Measurements from ENCODE around the gene ZNF808. TPM values are rescaled to one million over a fixed set of nuclear protein-coding genes. Genes with fewer than 3 reads are reported as not detected.
"Not testable (repeated sequence)": the region's sequence is repeated elsewhere in the genome, so short reads cannot be mapped to it uniquely, and the experiment has no call there.

Gene ZNF808
- total RNA-seq, 1 experiment from 2014 or later = 19.8 TPM

- no TSS peak for BruUV-seq (replicated peaks)
- Histone ChIP-seq H3K27me3 (replicated peaks; ENCODE audit: control insufficient read depth, insufficient read depth, low read length) (no peaks in the 10 kb centered on the region), H3K4me1 (no peaks in the 10 kb centered on the region), H3K4me3 (ENCODE audit: low read depth, low read length) (no peak overlapping the region), H3K9me3 (no peaks in the 10 kb centered on the region; the same call in 1 of the 2 replicates), H3K36me3 (ENCODE audit: control insufficient read depth, insufficient read depth, low read length) (peaks cover 4% of the 10 kb centered on the region)
- POLR2A ChIA-PET = no interaction called here
- Mint-ChIP-seq H3K36me3 (ENCODE audit: insufficient read depth, unreplicated experiment) (peaks cover 46% of the 10 kb centered on the region), H3K27ac (ENCODE audit: unreplicated experiment) (no peak overlapping the region), H3K4me3 (ENCODE audit: unreplicated experiment) (no peak overlapping the region), H3K9me3 (ENCODE audit: unreplicated experiment) (peaks cover 23% of the 10 kb centered on the region), H3K27me3 (ENCODE audit: insufficient read depth, unreplicated experiment) (no peaks in the 10 kb centered on the region), H3K4me1 (ENCODE audit: low read depth, unreplicated experiment) (peaks cover 11% of the 10 kb centered on the region)
- intact Hi-C loops (cut with micrococcal nuclease; ENCODE audit: unreplicated experiment) = no loop called here
- CTCF ChIA-PET = no interaction called here
- DNase-seq = no peak
- TF ChIP-seq, protein P1, sequence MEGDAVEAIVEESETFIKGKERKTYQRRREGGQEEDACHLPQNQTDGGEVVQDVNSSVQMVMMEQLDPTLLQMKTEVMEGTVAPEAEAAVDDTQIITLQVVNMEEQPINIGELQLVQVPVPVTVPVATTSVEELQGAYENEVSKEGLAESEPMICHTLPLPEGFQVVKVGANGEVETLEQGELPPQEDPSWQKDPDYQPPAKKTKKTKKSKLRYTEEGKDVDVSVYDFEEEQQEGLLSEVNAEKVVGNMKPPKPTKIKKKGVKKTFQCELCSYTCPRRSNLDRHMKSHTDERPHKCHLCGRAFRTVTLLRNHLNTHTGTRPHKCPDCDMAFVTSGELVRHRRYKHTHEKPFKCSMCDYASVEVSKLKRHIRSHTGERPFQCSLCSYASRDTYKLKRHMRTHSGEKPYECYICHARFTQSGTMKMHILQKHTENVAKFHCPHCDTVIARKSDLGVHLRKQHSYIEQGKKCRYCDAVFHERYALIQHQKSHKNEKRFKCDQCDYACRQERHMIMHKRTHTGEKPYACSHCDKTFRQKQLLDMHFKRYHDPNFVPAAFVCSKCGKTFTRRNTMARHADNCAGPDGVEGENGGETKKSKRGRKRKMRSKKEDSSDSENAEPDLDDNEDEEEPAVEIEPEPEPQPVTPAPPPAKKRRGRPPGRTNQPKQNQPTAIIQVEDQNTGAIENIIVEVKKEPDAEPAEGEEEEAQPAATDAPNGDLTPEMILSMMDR (IDR thresholded peaks at IDR 0.05; ENCODE audit: insufficient read depth in 1 of 2, low read depth in 1 of 2, low read length in 1 of 2, severe bottlenecking in 1 of 2, unreplicated experiment in 1 of 2) = no peak
These were observed 5.0 kb downstream of the ZNF808 start for GRCh38 chr19:52532480-52532879.

DNA sequence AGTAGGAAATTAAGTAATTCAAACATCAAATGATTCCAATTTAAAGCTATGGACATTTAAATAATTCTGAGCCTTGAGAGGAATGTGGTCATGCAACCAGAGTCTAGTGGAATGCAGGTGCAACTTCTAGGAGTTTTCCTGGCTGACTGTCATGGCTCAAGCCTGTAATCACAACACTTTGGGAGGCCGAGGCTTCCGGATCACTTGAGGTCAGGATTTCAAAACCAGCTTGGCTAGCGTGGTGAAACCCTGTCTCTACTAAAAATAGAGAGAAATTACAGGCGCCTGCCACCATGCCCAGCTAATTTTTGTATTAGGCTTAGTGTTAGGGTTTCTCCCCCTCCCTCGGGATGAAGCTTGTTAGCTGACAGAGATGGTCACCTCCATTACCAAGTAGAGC lies 6.4 kb downstream of the ZNF808 start:
- no peaks in the 10 kb centered on the region; the same call in 1 of the 2 replicates for H3K9me3 ChIP-seq
- peaks cover 2% of the 10 kb centered on the region for H3K4me1 Mint-ChIP-seq (ENCODE audit: low read depth, unreplicated experiment)
- ChIA-PET POLR2A (no interaction called here), CTCF (no interaction called here)
- H3K36me3 Mint-ChIP-seq (ENCODE audit: insufficient read depth, unreplicated experiment) = peaks cover 47% of the 10 kb centered on the region
- no peak overlapping the region for H3K4me3 ChIP-seq (ENCODE audit: low read depth, low read length)
- intact Hi-C loops (cut with micrococcal nuclease; ENCODE audit: unreplicated experiment) = no loop called here
- H3K27me3 ChIP-seq (replicated peaks; ENCODE audit: control insufficient read depth, insufficient read depth, low read length) = no peaks in the 10 kb centered on the region
- H3K9me3 Mint-ChIP-seq (ENCODE audit: unreplicated experiment) = peaks cover 18% of the 10 kb centered on the region
- no peaks in the 10 kb centered on the region for H3K27me3 Mint-ChIP-seq (ENCODE audit: insufficient read depth, unreplicated experiment)
- H3K4me1 ChIP-seq = no peaks in the 10 kb centered on the region
- H3K27ac Mint-ChIP-seq (ENCODE audit: unreplicated experiment) = no peak overlapping the region
- TF ChIP-seq, protein P1 (IDR thresholded peaks at IDR 0.05; ENCODE audit: insufficient read depth in 1 of 2, low read depth in 1 of 2, low read length in 1 of 2, severe bottlenecking in 1 of 2, unreplicated experiment in 1 of 2) = no peak
- no TSS peak for BruUV-seq (replicated peaks)
- H3K4me3 Mint-ChIP-seq (ENCODE audit: unreplicated experiment) = no peak overlapping the region
- peaks cover 4% of the 10 kb centered on the region for H3K36me3 ChIP-seq (ENCODE audit: control insufficient read depth, insufficient read depth, low read length)
- peak in 1 of 2 experiments; percentile 18 for DNase-seq

- H3K27me3 Mint-ChIP-seq (ENCODE audit: insufficient read depth, unreplicated experiment); POLR2A ChIA-PET; H3K9me3 ChIP-seq; H3K27me3 ChIP-seq (replicated peaks; ENCODE audit: control insufficient read depth, insufficient read depth, low read length); H3K36me3 ChIP-seq (ENCODE audit: control insufficient read depth, insufficient read depth, low read length); H3K4me3 Mint-ChIP-seq (ENCODE audit: unreplicated experiment); H3K4me3 ChIP-seq (ENCODE audit: low read depth, low read length); H3K4me1 ChIP-seq; H3K4me1 Mint-ChIP-seq (ENCODE audit: low read depth, unreplicated experiment); intact Hi-C loops (cut with micrococcal nuclease; ENCODE audit: unreplicated experiment); BruUV-seq (replicated peaks); DNase-seq; CTCF ChIA-PET; H3K27ac Mint-ChIP-seq (ENCODE audit: unreplicated experiment): not testable (repeated sequence)
- H3K9me3 Mint-ChIP-seq (ENCODE audit: unreplicated experiment) = peaks cover 14% of the 10 kb centered on the region
- peaks cover 53% of the 10 kb centered on the region for H3K36me3 Mint-ChIP-seq (ENCODE audit: insufficient read depth, unreplicated experiment)
These were observed 7.9 kb downstream of the ZNF808 start for GRCh38 chr19:52535385-52535770.

All from Caco-2 (cell line).